Sigmoid colon (tissue), 7 donors: ENCODE results near the gene MRPL36. TPM values are rescaled to one million over a fixed set of nuclear protein-coding genes. Genes with fewer than 3 reads are reported as not detected.
"Not testable (repeated sequence)": the region's sequence is repeated elsewhere in the genome, so short reads cannot be mapped to it uniquely, and the experiment has no call there.

Experiments used
- DNase-seq: peaks from one replicate; pipeline ENCODE4 v3.0.0-alpha.2; 2019
- H3K27ac ChIP-seq, 4 donors: fragments of 200-600 bp; sonication (generic); one replicate each; pipeline ENCODE4 v1.5.1; 2016 to 2019; ENCODE audit warnings: mild to moderate bottlenecking in 1 of 4
- H3K27me3 ChIP-seq, 3 donors: fragments of 200-600 bp; sonication (generic); one replicate each; pipeline ENCODE4 v1.5.1; 2019; ENCODE audit warnings: mild to moderate bottlenecking in 1 of 3
- H3K36me3 ChIP-seq, 4 donors: fragments of 200-600 bp; sonication (generic); one replicate each; pipeline ENCODE4 v1.5.1; 2016 to 2019
- H3K4me1 ChIP-seq, 4 donors: fragments of 200-600 bp; sonication (generic); one replicate each; pipeline ENCODE4 v1.5.1; 2017 to 2019
- H3K4me3 ChIP-seq, 4 donors: fragments of 200-600 bp; sonication (generic); one replicate each; pipeline ENCODE4 v1.5.1; 2017 to 2019; ENCODE audit warnings: mild to moderate bottlenecking in 2 of 4, moderate library complexity in 1 of 4
- H3K9me3 ChIP-seq, 4 donors: fragments of 200-600 bp in 3 of 4; sonication (generic) in 3 of 4; one replicate each; pipeline versions ENCODE4 v1.5.1 to v1.6.1; 2013 to 2019
- EP300 ChIP-seq, 4 donors: sonication (generic); formaldehyde crosslinking; IDR thresholded peaks; one replicate each; pipeline ENCODE4 v1.6.1; 2017; ENCODE audit warnings: antibody characterized with exemption in 4 of 4
- POLR2A ChIP-seq, 2 donors: fragments of 450-650 bp; IDR thresholded peaks; one replicate each; pipeline ENCODE4 v1.6.1; 2016; ENCODE audit warnings: antibody characterized with exemption in 2 of 2, mild to moderate bottlenecking in 2 of 2, moderate library complexity in 2 of 2
- POLR2AphosphoS5 ChIP-seq, 4 donors: sonication (generic); formaldehyde crosslinking; IDR thresholded peaks; one replicate each; pipeline ENCODE4 v1.6.1; 2017; ENCODE audit warnings: antibody characterized with exemption in 4 of 4
- WGBS, 2 donors: extraction: QIAGEN DNeasy Blood & Tissue Kit; methylation state at CpG; one replicate each; pipeline ENCODE4 v1.1.7; 2013; 5-methylcytosine and 5-hydroxymethylcytosine counted together
- intact Hi-C: fragments of 100-400 bp; cut with DNase I; formaldehyde crosslinking; loops from one replicate; pipeline ENCODE4 v1.15.1; 2023
- polyA plus RNA-seq, 3 donors: library from polyadenylated mRNA; stranded (reverse); fragments of 200-250 nt; gene quantifications; one replicate each; pipeline ENCODE4 v1.2.3, GENCODE V29; 2013
- total RNA-seq, 4 donors: library from RNA; depleted of rRNA; stranded (reverse); fragments of >200 nt; gene quantifications; one replicate each; pipeline ENCODE4 v1.1.0, GENCODE V29; 2016
- TF ChIP-seq, protein P1 (sequence below), 4 experiments: fragments of 450-650 bp in 3 of 4; fragments of 200-600 bp in 1 of 4; IDR thresholded peaks; one replicate each; pipeline ENCODE4 v1.5.1; 2016 to 2019; ENCODE audit warnings: antibody characterized with exemption in 4 of 4, mild to moderate bottlenecking in 3 of 4, moderate library complexity in 2 of 4
- donor health status: healthy with polysubstance abuse.
- donor health status: Bipolar disorder and iron deficiency.
- donor health status: healthy.

The MRPL36 gene
- total and polyA plus RNA-seq, 7 donors: 32.4 to 77.9 (median 59.4) TPM

GRCh38 chr5:1820381-1820780 is 20.7 kb upstream of the MRPL36 start:
- H3K36me3 ChIP-seq: peaks cover 18 to 93% (median 59%) of the 10 kb centered on the region in 4 donors
- TF ChIP-seq POLR2A (IDR thresholded peaks at IDR 0.05) (no peak), EP300 (IDR thresholded peaks at IDR 0.05) (no peak), POLR2AphosphoS5 (IDR thresholded peaks at IDR 0.05) (no peak)
- TF ChIP-seq, protein P1, sequence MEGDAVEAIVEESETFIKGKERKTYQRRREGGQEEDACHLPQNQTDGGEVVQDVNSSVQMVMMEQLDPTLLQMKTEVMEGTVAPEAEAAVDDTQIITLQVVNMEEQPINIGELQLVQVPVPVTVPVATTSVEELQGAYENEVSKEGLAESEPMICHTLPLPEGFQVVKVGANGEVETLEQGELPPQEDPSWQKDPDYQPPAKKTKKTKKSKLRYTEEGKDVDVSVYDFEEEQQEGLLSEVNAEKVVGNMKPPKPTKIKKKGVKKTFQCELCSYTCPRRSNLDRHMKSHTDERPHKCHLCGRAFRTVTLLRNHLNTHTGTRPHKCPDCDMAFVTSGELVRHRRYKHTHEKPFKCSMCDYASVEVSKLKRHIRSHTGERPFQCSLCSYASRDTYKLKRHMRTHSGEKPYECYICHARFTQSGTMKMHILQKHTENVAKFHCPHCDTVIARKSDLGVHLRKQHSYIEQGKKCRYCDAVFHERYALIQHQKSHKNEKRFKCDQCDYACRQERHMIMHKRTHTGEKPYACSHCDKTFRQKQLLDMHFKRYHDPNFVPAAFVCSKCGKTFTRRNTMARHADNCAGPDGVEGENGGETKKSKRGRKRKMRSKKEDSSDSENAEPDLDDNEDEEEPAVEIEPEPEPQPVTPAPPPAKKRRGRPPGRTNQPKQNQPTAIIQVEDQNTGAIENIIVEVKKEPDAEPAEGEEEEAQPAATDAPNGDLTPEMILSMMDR (IDR thresholded peaks at IDR 0.05): no peak
- DNase-seq: peak; percentile 29
- no peaks in the 10 kb centered on the region for H3K4me1 ChIP-seq
- H3K9me3 ChIP-seq: no peaks in the 10 kb centered on the region
- H3K4me3 ChIP-seq: no peak overlapping the region
- no peak overlapping the region for H3K27ac ChIP-seq
- intact Hi-C loops: no loop called here
- no peaks in the 10 kb centered on the region for H3K27me3 ChIP-seq
- 90% methylated on average over 12 of the region's 12 CpGs for WGBS, 2 donors

GRCh38 chr5:1819458-1819857 is 19.8 kb upstream of the MRPL36 start:
- no peak for DNase-seq
- Histone ChIP-seq H3K9me3 (no peaks in the 10 kb centered on the region), H3K4me1 (no peaks in the 10 kb centered on the region), H3K27ac (no peak overlapping the region), H3K36me3 (peaks cover 27 to 93% (median 69%) of the 10 kb centered on the region in 4 donors), H3K27me3 (no peaks in the 10 kb centered on the region), H3K4me3 (no peak overlapping the region)
- intact Hi-C loops: no loop called here
- 85 to 93% methylated on average over 2 of the region's 2 CpGs for WGBS, 2 donors
- TF ChIP-seq POLR2A (IDR thresholded peaks at IDR 0.05) (no peak), EP300 (IDR thresholded peaks at IDR 0.05) (no peak), POLR2AphosphoS5 (IDR thresholded peaks at IDR 0.05) (no peak)
- TF ChIP-seq, protein P1 (IDR thresholded peaks at IDR 0.05): no peak

GRCh38 chr5:1818784-1819183 is 19.1 kb upstream of the MRPL36 start:
- Histone ChIP-seq H3K27ac (no peak overlapping the region), H3K27me3 (no peaks in the 10 kb centered on the region), H3K4me1 (no peaks in the 10 kb centered on the region), H3K36me3 (peaks cover 29 to 95% (median 73%) of the 10 kb centered on the region in 4 donors), H3K4me3 (no peak overlapping the region), H3K9me3 (no peaks in the 10 kb centered on the region)
- no peak for DNase-seq
- TF ChIP-seq POLR2A (IDR thresholded peaks at IDR 0.05) (no peak), EP300 (IDR thresholded peaks at IDR 0.05) (no peak), POLR2AphosphoS5 (IDR thresholded peaks at IDR 0.05) (no peak)
- TF ChIP-seq, protein P1 (IDR thresholded peaks at IDR 0.05): no peak
- 93 to 94% methylated on average over 5 of the region's 5 CpGs for WGBS, 2 donors
- intact Hi-C loops: no loop called here

DNA sequence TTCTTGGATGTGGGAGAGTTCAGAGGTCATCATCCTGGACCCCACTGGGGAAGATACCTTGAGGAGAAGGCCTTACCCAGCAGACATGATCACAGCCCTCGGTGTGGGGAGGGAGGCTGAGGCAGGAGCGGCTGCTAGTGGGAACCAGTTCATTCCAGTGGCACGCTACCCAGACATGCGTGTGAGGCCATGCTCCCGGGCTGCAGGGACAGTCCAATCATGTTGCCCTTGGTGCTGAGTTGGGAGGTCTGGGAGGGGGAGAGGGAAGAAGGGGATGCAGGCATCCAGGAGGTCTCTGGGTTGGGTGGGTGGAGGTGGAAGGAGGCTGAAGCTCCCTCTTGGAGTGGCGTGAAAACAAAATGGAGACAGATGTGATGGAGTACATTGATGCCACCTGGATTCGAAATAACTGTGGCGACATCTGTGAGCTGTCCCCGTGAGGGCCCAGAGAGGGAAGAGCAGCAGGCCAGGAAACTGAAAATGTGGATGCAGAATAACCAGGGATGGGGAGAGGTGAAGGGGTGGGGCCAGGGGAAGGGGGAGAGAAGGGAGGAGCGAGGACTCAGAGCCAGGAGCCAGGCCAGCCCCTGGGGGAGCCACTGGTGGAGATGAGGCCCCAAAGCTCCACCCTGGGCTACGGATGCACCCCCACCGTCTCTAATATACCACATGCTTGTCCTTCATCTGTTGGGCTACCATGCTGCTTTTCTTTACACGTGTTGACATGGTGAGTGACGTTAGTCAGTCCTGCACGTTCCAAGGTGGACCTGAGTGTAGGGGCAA is 17.8 kb upstream of the MRPL36 start:
- TF ChIP-seq EP300 (IDR thresholded peaks at IDR 0.05) (no peak), POLR2A (IDR thresholded peaks at IDR 0.05) (no peak), POLR2AphosphoS5 (IDR thresholded peaks at IDR 0.05) (no peak)
- TF ChIP-seq, protein P1 (IDR thresholded peaks at IDR 0.05): no peak
- H3K36me3 ChIP-seq: peaks cover 33 to 98% (median 72%) of the 10 kb centered on the region in 4 donors
- H3K9me3 ChIP-seq: no peaks in the 10 kb centered on the region
- intact Hi-C loops: no loop called here
- WGBS, 2 donors: 89 to 91% methylated on average over 15 of the region's 15 CpGs
- no peak for DNase-seq
- H3K27me3 ChIP-seq: no peaks in the 10 kb centered on the region
- H3K27ac ChIP-seq: no peak overlapping the region
- H3K4me3 ChIP-seq: no peak overlapping the region
- no peaks in the 10 kb centered on the region for H3K4me1 ChIP-seq

DNA sequence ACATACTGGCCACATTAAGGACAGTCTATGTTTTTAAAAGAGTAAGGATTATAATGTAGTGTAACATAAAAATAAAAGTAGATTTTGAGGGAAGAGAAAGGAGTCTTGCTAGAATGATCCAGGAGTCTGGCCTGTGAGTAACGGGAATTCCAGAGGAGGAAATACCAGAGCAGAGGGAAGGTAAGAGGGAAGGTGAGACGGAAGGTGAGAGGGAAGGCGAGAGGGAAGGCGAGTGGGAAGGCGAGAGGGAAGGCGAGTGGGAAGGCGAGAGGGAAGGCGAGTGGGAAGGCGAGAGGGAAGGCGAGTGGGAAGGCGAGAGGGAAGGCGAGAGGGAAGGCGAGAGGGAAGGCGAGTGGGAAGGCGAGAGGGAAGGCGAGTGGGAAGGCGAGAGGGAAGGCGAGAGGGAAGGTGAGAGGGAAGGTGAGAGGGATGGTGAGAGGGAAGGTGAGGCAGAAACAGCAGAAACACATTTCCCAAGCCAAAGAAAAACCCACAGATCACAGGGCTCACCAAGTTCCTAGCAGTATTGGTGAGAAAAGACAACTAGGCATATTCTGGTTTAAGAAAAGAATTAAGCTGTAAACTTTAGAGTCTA is 17.0 kb upstream of the MRPL36 start:
- WGBS, 2 donors: 97 to 98% methylated on average over 18 of the region's 18 CpGs
- H3K4me3 ChIP-seq, H3K27me3 ChIP-seq, intact Hi-C loops, H3K9me3 ChIP-seq, DNase-seq, H3K4me1 ChIP-seq, H3K27ac ChIP-seq: not testable (repeated sequence)
- H3K36me3 ChIP-seq: peaks cover 33 to 98% (median 68%) of the 10 kb centered on the region in 4 donors
